ENCODE data around the gene PDCL2.
A peak's percentile ranks its signal among the peaks of the same experiment; 100 is the strongest.

Gene PDCL2

DNA sequence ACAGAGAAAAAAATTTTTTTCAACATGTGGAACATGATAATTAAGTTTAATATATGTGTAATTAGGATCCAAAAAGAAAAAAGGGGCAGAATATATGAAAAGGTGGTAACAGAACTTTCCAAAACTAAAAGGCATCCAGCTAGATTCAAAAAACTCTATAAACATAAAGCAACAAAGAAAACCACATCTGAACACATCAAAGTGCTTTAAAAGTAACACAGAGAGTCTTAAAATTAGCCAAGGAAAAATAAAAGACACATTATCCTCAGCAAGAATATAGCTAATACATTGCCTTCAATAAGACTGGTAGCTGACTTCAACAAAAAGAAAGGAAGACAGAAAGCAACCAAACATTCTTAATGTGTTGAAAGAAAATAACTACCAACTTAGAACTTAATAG lies 53.5 kb downstream of the PDCL2 start:
- no peak for DNase-seq (ENCODE audit: low spot score)

- no peak for DNase-seq (ENCODE audit: low spot score)
Observed at GRCh38 chr4:55534306-55534705, 57.7 kb downstream of the PDCL2 start.

DNA sequence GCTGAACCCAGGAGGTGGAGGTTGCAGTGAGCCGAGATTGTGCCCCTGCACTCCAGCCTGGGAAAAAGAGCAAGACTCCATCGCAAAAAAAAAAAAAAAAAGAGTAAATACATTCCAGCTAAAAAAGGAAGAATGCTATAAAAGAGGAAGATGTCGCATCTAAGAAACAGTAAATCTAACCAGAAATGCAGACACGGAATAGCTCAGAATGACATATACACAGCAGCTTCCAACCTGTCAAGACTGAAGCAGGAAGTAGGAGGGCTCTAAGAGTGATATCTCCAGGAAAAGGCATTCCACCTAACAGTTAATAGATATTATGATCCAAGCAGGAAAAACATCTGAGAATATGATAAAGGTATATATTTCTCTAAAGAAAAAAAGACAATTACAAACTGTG lies 61.4 kb downstream of the PDCL2 start:
- DNase-seq (ENCODE audit: low spot score), result no peak

GRCh38 chr4:55530167-55530566 lies 61.9 kb downstream of the PDCL2 start:
- DNase-seq (ENCODE audit: low spot score), result no peak

- no peak for DNase-seq (ENCODE audit: low spot score)
Observed at GRCh38 chr4:55528491-55528890, 63.6 kb downstream of the PDCL2 start.

- peak; percentile 32 for DNase-seq (ENCODE audit: low spot score)
Observed at GRCh38 chr4:55524844-55525571, 67.0 kb downstream of the PDCL2 start.

GRCh38 chr4:55518442-55518841 lies 73.6 kb downstream of the PDCL2 start:
- DNase-seq (ENCODE audit: low spot score), result no peak

- DNase-seq (ENCODE audit: low spot score), result no peak
Observed at GRCh38 chr4:55517526-55518229, 74.4 kb downstream of the PDCL2 start.

DNA sequence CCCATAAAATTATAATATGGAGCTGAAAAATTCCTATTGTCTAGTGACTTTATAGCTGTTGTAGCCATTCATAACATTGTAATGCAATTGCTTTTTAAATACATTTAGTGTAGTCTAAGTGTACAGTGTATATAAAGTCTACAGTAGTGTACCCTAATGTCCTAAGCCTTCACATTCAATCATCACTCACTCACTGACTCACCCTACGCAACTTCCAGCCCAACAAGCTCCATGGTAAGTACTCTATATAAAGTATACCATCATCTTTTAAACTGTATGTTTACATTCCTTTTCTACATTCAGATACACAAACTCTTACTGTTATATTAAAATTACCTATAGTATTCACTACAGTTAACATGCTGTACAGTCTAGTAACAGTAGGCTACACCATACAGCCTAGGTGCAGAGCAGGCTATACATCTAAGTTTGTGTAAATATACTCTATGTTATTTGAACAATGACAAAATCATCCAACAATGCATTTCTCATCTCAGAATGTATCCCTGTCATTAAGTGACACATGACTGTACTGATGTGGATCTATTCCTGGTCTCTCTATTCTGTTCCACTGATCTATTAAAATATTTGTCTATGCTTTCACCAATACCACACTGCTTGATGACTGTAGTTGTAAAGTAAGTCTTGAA lies 79.0 kb downstream of the PDCL2 start:
- DNase-seq (ENCODE audit: low spot score), result no peak

DNA sequence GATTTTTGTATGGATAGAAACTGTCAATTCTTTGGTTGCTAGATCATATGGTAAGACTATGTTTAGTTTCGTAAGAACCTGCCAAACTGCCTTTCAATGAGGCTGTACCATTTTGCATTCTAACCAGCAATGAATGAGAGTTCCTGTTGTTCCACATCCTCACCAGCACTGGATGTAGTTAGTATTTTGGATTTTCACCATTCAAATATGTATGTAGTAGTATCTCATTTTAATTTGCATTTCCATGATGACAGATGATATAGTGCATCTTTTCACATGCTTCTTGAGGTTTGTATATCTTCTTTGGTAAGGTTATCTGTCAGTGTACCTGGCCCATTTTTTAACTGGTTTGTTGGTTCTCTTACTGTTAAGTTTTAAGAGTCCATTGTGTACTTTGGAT lies 80.0 kb downstream of the PDCL2 start:
- DNase-seq (ENCODE audit: low spot score), result no peak

DNA sequence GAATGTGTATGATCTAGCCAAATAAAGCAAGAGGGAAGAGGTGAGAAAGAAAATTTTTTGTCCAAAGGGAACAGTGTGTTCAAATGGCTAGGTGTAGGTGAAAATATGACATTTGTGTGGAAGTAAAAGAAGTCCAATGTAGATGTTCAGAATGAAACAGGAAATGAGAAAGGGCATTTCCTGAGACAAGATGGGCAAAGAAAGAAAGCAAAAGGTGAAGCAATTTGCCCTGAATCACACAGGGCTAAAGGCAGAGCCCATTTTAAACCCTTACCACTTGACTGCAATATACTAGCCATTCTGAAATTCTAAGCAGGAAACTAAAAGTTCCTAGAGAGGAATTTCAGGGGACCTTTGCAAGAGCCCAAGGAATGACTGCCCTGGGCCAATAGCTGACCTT lies 81.4 kb downstream of the PDCL2 start:
- DNase-seq (ENCODE audit: low spot score), result no peak

GRCh38 chr4:55509266-55509665 lies 82.8 kb downstream of the PDCL2 start:
- no peak for DNase-seq (ENCODE audit: low spot score)

DNA sequence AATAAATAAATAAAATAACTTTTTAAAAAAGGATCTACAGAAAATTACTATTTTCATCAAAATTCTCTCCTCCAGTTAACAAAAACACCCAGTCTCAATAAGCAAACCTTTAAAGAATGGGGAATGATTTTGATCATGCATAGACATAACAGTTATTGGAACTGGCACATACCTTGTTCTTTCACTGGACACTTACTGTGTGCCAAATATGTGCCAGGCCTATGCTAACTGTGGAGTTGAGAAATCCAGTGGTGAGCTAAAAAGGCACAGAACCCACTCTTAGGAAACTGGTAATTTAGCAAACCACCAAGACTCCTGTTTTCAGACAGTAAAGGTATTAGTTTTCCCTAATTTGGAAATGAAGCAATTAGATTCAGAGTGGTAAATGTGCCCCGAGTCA lies 84.4 kb downstream of the PDCL2 start:
- peak; percentile 8 for DNase-seq (ENCODE audit: low spot score)
